HepG2 (cell line): ENCODE measurements around the gene ACTN1. TPM values are rescaled to one million over a fixed set of nuclear protein-coding genes. Genes with fewer than 3 reads are reported as not detected.

Experiments used
- ATAC-seq: fragments of 200-7000 bp; cut with Tn5 transposase; 3 replicates; pipeline ENCODE4 v1.9.1; 2020; ENCODE audit warnings: mild to moderate bottlenecking, moderate library complexity
- BruUV-seq: library from RNA; stranded (reverse); fragments of 400-500 nt; replicated peaks from 2 replicates; lab custom pipeline; 2021; lab: Mats Ljungman, UMichigan
- CTCF ChIA-PET: fragments of 300-600 bp; formaldehyde crosslinking; extraction: SDS; loops from one replicate; lab custom pipeline; 2021; ENCODE audit warnings: low total read pairs, inconsistent platforms, low intra/inter-chr PET ratio; lab: Yijun Ruan, JAX
- POLR2A ChIA-PET: fragments of 350-600 bp; sonication (Branson Sonifier 250); formaldehyde crosslinking; loops from one replicate; lab custom pipeline; 2020; ENCODE audit warnings: antibody characterized with exemption, inconsistent platforms; lab: Yijun Ruan, JAX
- DNase-seq: peaks from one replicate; pipeline ENCODE4 v3.0.0-alpha.2; 2015; ENCODE audit warnings: low spot score
- FAIRE-seq: peaks from 3 replicates; lab custom pipeline; 2011; peaks lifted over from hg19 to GRCh38; lab: Jason Lieb, UNC
- H2AFZ ChIP-seq: one replicate; pipeline ENCODE4 v1.6.1; 2011; ENCODE audit warnings: low read length, inconsistent platforms
- H3K27ac ChIP-seq: fragments of 300-600 bp; 3 replicates; pipeline ENCODE4 v1.8.0; 2011; ENCODE audit warnings: mixed run types, mild to moderate bottlenecking, mixed read lengths, low read length, inconsistent platforms; ENCODE audit not compliant: insufficient read depth; ENCODE audit errors: extremely low read length
- H3K27me3 ChIP-seq, 2 experiments: fragments of 200-600 bp in 1 of 2; 2 replicates in 1 of 2; 3 replicates in 1 of 2; pipeline versions ENCODE4 v1.6.0 to v1.8.0; 2011; ENCODE audit warnings: low read length in 2 of 2, mild to moderate bottlenecking in 2 of 2, moderate library complexity in 2 of 2, inconsistent platforms in 1 of 2; ENCODE audit not compliant: insufficient read depth in 2 of 2, control insufficient read depth in 1 of 2
- H3K36me3 ChIP-seq, 2 experiments: fragments of 200-600 bp in 1 of 2; replicated peaks in 1 of 2; 2 replicates in 1 of 2; 3 replicates in 1 of 2; pipeline versions ENCODE4 v1.5.1 to v1.8.0; 2011; ENCODE audit warnings: low read length in 2 of 2, inconsistent platforms in 1 of 2; ENCODE audit not compliant: insufficient read depth in 2 of 2, control insufficient read depth in 1 of 2
- H3K4me1 ChIP-seq: 2 replicates; pipeline ENCODE4 v1.5.1; 2012; ENCODE audit warnings: low read length, inconsistent platforms; ENCODE audit not compliant: insufficient read depth
- H3K4me2 ChIP-seq: 2 replicates; pipeline ENCODE4 v1.6.0; 2011; ENCODE audit warnings: low read depth, low read length, inconsistent platforms
- H3K4me3 ChIP-seq, 3 experiments: fragments of 200-600 bp in 1 of 3; sonication (generic), shearing (Covaris generic) in 1 of 3; replicated peaks in 1 of 3; 2 replicates each; pipeline ENCODE4 v1.5.1; 2011 to 2016; ENCODE audit warnings: low read length in 3 of 3, inconsistent platforms in 2 of 3, low read depth in 2 of 3, mild to moderate bottlenecking in 2 of 3, control low read depth in 1 of 3, mixed read lengths in 1 of 3; ENCODE audit not compliant: insufficient read depth in 1 of 3
- H3K79me2 ChIP-seq: one replicate; pipeline ENCODE4 v1.6.1; 2011; ENCODE audit warnings: low read length, inconsistent platforms; ENCODE audit not compliant: insufficient read depth
- H3K9ac ChIP-seq: 2 replicates; pipeline ENCODE4 v1.6.0; 2011; ENCODE audit warnings: mild to moderate bottlenecking, low read depth, low read length, inconsistent platforms; ENCODE audit not compliant: insufficient read depth
- H3K9me3 ChIP-seq: 2 replicates; pipeline ENCODE4 v1.5.1; 2012; ENCODE audit warnings: mild to moderate bottlenecking, low read length
- H4K20me1 ChIP-seq: 2 replicates; pipeline ENCODE4 v1.6.0; 2011; ENCODE audit warnings: inconsistent platforms, mild to moderate bottlenecking, low read length, moderate library complexity; ENCODE audit not compliant: insufficient read depth
- IKZF4 ChIP-seq: sonication (generic); formaldehyde crosslinking; IDR thresholded peaks from 2 replicates; pipeline ENCODE4 v1.5.1; 2020; ENCODE audit warnings: borderline replicate concordance, mild to moderate bottlenecking, low read depth, missing genetic modification reagents; ENCODE audit errors: not compliant biosample characterization
- KDM6A ChIP-seq: IDR thresholded peaks from 2 replicates; pipeline ENCODE4 v1.6.1; 2016; ENCODE audit warnings: low read depth
- KLF16 ChIP-seq, 2 experiments: sonication (generic) in 1 of 2; formaldehyde crosslinking in 1 of 2; IDR thresholded peaks; 2 replicates each; pipeline versions ENCODE4 v1.6.1 to v1.8.0; 2016 to 2023; ENCODE audit warnings: missing genetic modification reagents in 2 of 2, missing compliant biosample characterization in 1 of 2
- WIZ ChIP-seq: sonication (generic); formaldehyde crosslinking; IDR thresholded peaks from 2 replicates; pipeline ENCODE4 v1.5.1; 2020; ENCODE audit warnings: mild to moderate bottlenecking, missing genetic modification reagents
- ZBTB33 ChIP-seq: sonication (generic); formaldehyde crosslinking; IDR thresholded peaks from 2 replicates; pipeline ENCODE4 v1.4.0; 2020; ENCODE audit warnings: missing genetic modification reagents
- ZBTB34 ChIP-seq: sonication (generic); formaldehyde crosslinking; IDR thresholded peaks from 2 replicates; pipeline ENCODE4 v1.8.0; 2022; ENCODE audit warnings: mild to moderate bottlenecking, missing genetic modification reagents
- ZFP1 ChIP-seq: IDR thresholded peaks from 2 replicates; pipeline ENCODE4 v1.6.1; 2016
- ZFP90 ChIP-seq: sonication (generic); formaldehyde crosslinking; IDR thresholded peaks from 2 replicates; pipeline ENCODE4 v1.8.0; 2022; ENCODE audit warnings: missing genetic modification reagents, mild to moderate bottlenecking, inconsistent platforms, borderline replicate concordance
- ZNF142 ChIP-seq: sonication (generic); formaldehyde crosslinking; IDR thresholded peaks from 2 replicates; pipeline ENCODE4 v1.4.0; 2020; ENCODE audit warnings: missing genetic modification reagents
- ZNF556 ChIP-seq: sonication (generic); formaldehyde crosslinking; IDR thresholded peaks from 2 replicates; pipeline ENCODE4 v1.4.0; 2020; ENCODE audit warnings: mild to moderate bottlenecking, missing genetic modification reagents, borderline replicate concordance
- ZNF724P ChIP-seq: sonication (generic); formaldehyde crosslinking; IDR thresholded peaks from 2 replicates; pipeline ENCODE4 v1.8.0; 2022; ENCODE audit warnings: missing genetic modification reagents, borderline replicate concordance
- WGBS: methylation state at CpG from one replicate; pipeline ENCODE4 v1.1.6; 2017; ENCODE audit warnings: low lambda C conversion rate; 5-methylcytosine and 5-hydroxymethylcytosine counted together
- in situ Hi-C: cut with HindIII; loops from 2 replicates; pipeline ENCODE4 v1.10.0; 2017; ENCODE audit warnings: low pct_unique_long_range_greater_than_20kb; ENCODE audit not compliant: extremely low pct_ligation_motif_present
- intact Hi-C: fragments of 100-400 bp; cut with micrococcal nuclease; formaldehyde crosslinking; loops from one replicate; pipeline ENCODE4 v1.10.0; 2022; ENCODE audit not compliant: unreplicated experiment
- polyA plus RNA-seq, 8 experiments: library from polyadenylated mRNA; depleted of rRNA in 3 of 8; stranded (reverse) in 7 of 8; unstranded in 1 of 8; fragments of >200 nt; fragmentation: Illumina TruSeq in 4 of 8; extraction: Trizol in 4 of 8; gene quantifications; 2 replicates each; pipeline versions ENCODE4 v1.2.1 to v1.2.3, GENCODE V29; 2011 to 2016; ENCODE audit warnings: low read depth in 4 of 8, missing spikeins in 1 of 8, mixed read lengths in 1 of 8; ENCODE audit not compliant: insufficient read depth in 1 of 8
- total RNA-seq, 5 experiments: library from RNA; depleted of rRNA; stranded (reverse); fragments of >200 nt; fragmentation: Illumina TruSeq; extraction: Trizol; gene quantifications; 2 replicates each; pipeline ENCODE4 v1.2.3, GENCODE V29; 2016; ENCODE audit warnings: low read depth in 1 of 5

The ACTN1 gene
- total and polyA plus RNA-seq, 2 of the 13 experiments (the other 11 are each of a cell fraction or from before 2014, with no cell fraction given): 58.6 to 162 TPM

- WGBS: 59% methylated on average over 12 of the region's 12 CpGs
- no peak for DNase-seq
- CTCF ChIA-PET: no interaction called here
- in situ Hi-C loops (no loop called here), intact Hi-C loops (no loop called here)
- H3K79me2 ChIP-seq: peaks cover 100% of the 10 kb centered on the region
- H3K27ac ChIP-seq: peak overlapping the region; percentile 43
- no TSS peak for BruUV-seq
- H2AFZ ChIP-seq: no peak overlapping the region
- H3K27me3 ChIP-seq: no peaks in the 10 kb centered on the region
- ATAC-seq: peak; percentile 79
- H3K36me3 ChIP-seq: peaks cover 10 to 15% of the 10 kb centered on the region in 2 experiments; a peak in 4 of 5 replicates
- H3K9ac ChIP-seq: no peak overlapping the region
- peak overlapping the region; percentile 38 for H3K4me2 ChIP-seq
- POLR2A ChIA-PET: interaction anchor here (0.5 to 2.3 kb wide), 4 partner anchors 9 to 15 kb away, joined by 3 to 12 read pairs (median 6); partner anchors contain the start of gene ACTN1
- peaks cover 69% of the 10 kb centered on the region for H4K20me1 ChIP-seq
- H3K4me1 ChIP-seq: peaks cover 96% of the 10 kb centered on the region
- no peak for FAIRE-seq
- peak overlapping the region in 1 of 3 experiments; percentile 23; a peak in 1 of 6 replicates for H3K4me3 ChIP-seq
- H3K9me3 ChIP-seq: no peaks in the 10 kb centered on the region
- peak; percentile 98 for TF ChIP-seq ZBTB33
- TF ChIP-seq KLF16 (CRISPR knock-in tag; IDR thresholded peaks at IDR 0.05): no peak
- no peak for TF ChIP-seq ZFP1 (CRISPR knock-in tag)
- peak; percentile 28; the same call in 1 of the 2 replicates for TF ChIP-seq ZFP90 (CRISPR knock-in tag)
- 0 out of 2 replicates have a peak, but pooled peaks have one; percentile 26 for TF ChIP-seq ZNF724P (CRISPR knock-in tag)
- TF ChIP-seq WIZ: 0 out of 2 replicates have a peak, but pooled peaks have one; percentile 26
- no peak for TF ChIP-seq ZNF142 (CRISPR knock-in tag)
- no peak for TF ChIP-seq IKZF4 (CRISPR knock-in tag)
- no peak for TF ChIP-seq ZBTB34 (CRISPR knock-in tag)
- no peak for TF ChIP-seq KDM6A (CRISPR knock-in tag)
- TF ChIP-seq ZNF556 (CRISPR knock-in tag): 0 out of 2 replicates have a peak, but pooled peaks have one; percentile 43
These were observed 14.6 kb downstream of the ACTN1 start for GRCh38 chr14:68964300-68965093.
